Activated CD8-positive, alpha-beta T cell treated with anti-CD3 and anti-CD28 coated beads for 36 hours (primary cell): Measurements from ENCODE around the gene ADGB. TPM values are rescaled to one million over a fixed set of nuclear protein-coding genes. Genes with fewer than 3 reads are reported as not detected.
"Not testable (repeated sequence)": the region's sequence is repeated elsewhere in the genome, so short reads cannot be mapped to it uniquely, and the experiment has no call there.

Experiments
- ATAC-seq: fragments of 200-7000 bp; cut with Tn5 transposase; one replicate; pipeline ENCODE4 v1.10.0; 2021; ENCODE audit warnings: mild to moderate bottlenecking, moderate library complexity
- CTCF ChIA-PET: fragments of 350-600 bp; sonication (Branson Sonifier 250); formaldehyde crosslinking; loops from one replicate; lab custom pipeline; 2021; ENCODE audit warnings: antibody characterized with exemption; lab: Charles Lee
- POLR2A ChIA-PET: fragments of 350-600 bp; sonication (Branson Sonifier 250); formaldehyde crosslinking; loops from one replicate; lab custom pipeline; 2021; ENCODE audit warnings: antibody characterized with exemption; lab: Charles Lee
- DNase-seq: peaks from one replicate; pipeline ENCODE4 v3.0.0-alpha.2; 2020
- H3K27ac Mint-ChIP-seq: one replicate; pipeline ENCODE4 v1.8.0; 2021; ENCODE audit warnings: mild to moderate bottlenecking, mixed read lengths
- H3K27me3 Mint-ChIP-seq: one replicate; pipeline ENCODE4 v1.8.0; 2021; ENCODE audit warnings: mixed read lengths
- H3K36me3 Mint-ChIP-seq: one replicate; pipeline ENCODE4 v1.8.0; 2021; ENCODE audit warnings: low read depth, mixed read lengths
- H3K4me1 Mint-ChIP-seq: one replicate; pipeline ENCODE4 v1.8.0; 2021; ENCODE audit warnings: low read depth, mixed read lengths
- H3K4me3 Mint-ChIP-seq: one replicate; pipeline ENCODE4 v1.8.0; 2021; ENCODE audit warnings: mild to moderate bottlenecking, moderate library complexity, mixed read lengths
- H3K9me3 Mint-ChIP-seq: one replicate; pipeline ENCODE4 v1.8.0; 2021; ENCODE audit warnings: mixed read lengths
- CTCF ChIP-seq: fragments of 200-600 bp; IDR thresholded peaks from one replicate; pipeline ENCODE4 v1.8.0; 2022; ENCODE audit warnings: antibody characterized with exemption, mild to moderate bottlenecking
- intact Hi-C: fragments of 100-400 bp; cut with micrococcal nuclease; formaldehyde crosslinking; loops from one replicate; pipeline ENCODE4 v1.10.0; 2022
- total RNA-seq, 2 experiments: library from RNA; stranded (reverse); gene quantifications; one replicate each; pipeline ENCODE4 v1.2.3, GENCODE V29; 2021

The ADGB gene
- not detected for total RNA-seq

GRCh38 chr6:146598772-146599405, at the start of gene ADGB:
Gene ADGB (plus strand): TSS chr6:146598972. CDS start chr6:146599041, 69 bp downstream.
- H3K36me3 Mint-ChIP-seq = no peaks in the 10 kb centered on the region
- H3K4me3 Mint-ChIP-seq = peak within 1 kb of the TSS; percentile 4
- no peak for TF ChIP-seq CTCF
- POLR2A ChIA-PET = no interaction called here
- CTCF ChIA-PET = no interaction called here
- peaks cover 4% of the 10 kb centered on the region for H3K4me1 Mint-ChIP-seq
- no peak within 1 kb of the TSS for H3K27ac Mint-ChIP-seq
- peaks cover 17% of the 10 kb centered on the region for H3K27me3 Mint-ChIP-seq
- no peak for ATAC-seq
- DNase-seq = peak; percentile 16
- H3K9me3 Mint-ChIP-seq = no peaks in the 10 kb centered on the region
- intact Hi-C loops = no loop called here

- H3K9me3 Mint-ChIP-seq = no peaks in the 10 kb centered on the region
- H3K27me3 Mint-ChIP-seq = peaks cover 7% of the 10 kb centered on the region
- TF ChIP-seq CTCF = no peak
- no peak overlapping the region for H3K4me3 Mint-ChIP-seq
- no peaks in the 10 kb centered on the region for H3K4me1 Mint-ChIP-seq
- no peak for DNase-seq
- ChIA-PET POLR2A (no interaction called here), CTCF (no interaction called here)
- no peaks in the 10 kb centered on the region for H3K36me3 Mint-ChIP-seq
- no peak overlapping the region for H3K27ac Mint-ChIP-seq
- intact Hi-C loops = no loop called here
- ATAC-seq = no peak
These were observed 47.9 kb upstream of the ADGB start for GRCh38 chr6:146550911-146551310.

- Mint-ChIP-seq H3K27me3 (peaks cover 6% of the 10 kb centered on the region), H3K4me3 (no peak overlapping the region), H3K27ac (no peak overlapping the region), H3K36me3 (no peaks in the 10 kb centered on the region), H3K9me3 (no peaks in the 10 kb centered on the region), H3K4me1 (no peaks in the 10 kb centered on the region)
- DNase-seq = no peak
- intact Hi-C loops = no loop called here
- ATAC-seq = no peak
- ChIA-PET POLR2A (no interaction called here), CTCF (no interaction called here)
- TF ChIP-seq CTCF = no peak
These were observed 47.2 kb upstream of the ADGB start for GRCh38 chr6:146551545-146551944.

- intact Hi-C loops = no loop called here
- ChIA-PET POLR2A (no interaction called here), CTCF (interaction anchor here (1.2 kb wide), 1 partner anchor 9 kb away, joined by 4 read pairs; no protein-coding TSS in a partner anchor)
- no peaks in the 10 kb centered on the region for H3K27me3 Mint-ChIP-seq
- TF ChIP-seq CTCF = no peak
- no peak overlapping the region for H3K27ac Mint-ChIP-seq
- H3K4me1 Mint-ChIP-seq = no peaks in the 10 kb centered on the region
- no peaks in the 10 kb centered on the region for H3K9me3 Mint-ChIP-seq
- no peak for ATAC-seq
- no peaks in the 10 kb centered on the region for H3K36me3 Mint-ChIP-seq
- no peak overlapping the region for H3K4me3 Mint-ChIP-seq
- no peak for DNase-seq
These were observed 45.2 kb upstream of the ADGB start for GRCh38 chr6:146553377-146554135.

GRCh38 chr6:146560607-146561006, 38.2 kb upstream of the ADGB start:
- Mint-ChIP-seq H3K27me3 (no peaks in the 10 kb centered on the region), H3K36me3 (no peaks in the 10 kb centered on the region), H3K4me1 (no peaks in the 10 kb centered on the region), H3K27ac (no peak overlapping the region), H3K9me3 (no peaks in the 10 kb centered on the region), H3K4me3 (no peak overlapping the region)
- no peak for TF ChIP-seq CTCF
- DNase-seq (no peak), ATAC-seq (no peak)
- ChIA-PET CTCF (no interaction called here), POLR2A (no interaction called here)
- intact Hi-C loops = no loop called here

- DNase-seq, H3K4me3 Mint-ChIP-seq, H3K27me3 Mint-ChIP-seq, intact Hi-C loops, H3K9me3 Mint-ChIP-seq, H3K27ac Mint-ChIP-seq, H3K36me3 Mint-ChIP-seq, ATAC-seq, H3K4me1 Mint-ChIP-seq, POLR2A ChIA-PET, CTCF ChIA-PET: not testable (repeated sequence)
These were observed 32.1 kb upstream of the ADGB start for GRCh38 chr6:146566661-146567060.

GRCh38 chr6:146568619-146569018, 30.2 kb upstream of the ADGB start:
- H3K36me3 Mint-ChIP-seq, H3K27ac Mint-ChIP-seq, H3K9me3 Mint-ChIP-seq, CTCF ChIA-PET, intact Hi-C loops, ATAC-seq, POLR2A ChIA-PET, H3K4me3 Mint-ChIP-seq, H3K4me1 Mint-ChIP-seq, H3K27me3 Mint-ChIP-seq, DNase-seq: not testable (repeated sequence)
